CD14-positive monocyte (primary cell): ENCODE data around the gene HIVEP3. TPM values are rescaled to one million over a fixed set of nuclear protein-coding genes. Genes with fewer than 3 reads are reported as not detected.
A peak's percentile ranks its signal among the peaks of the same experiment; 100 is the strongest.

Source experiments
- DNase-seq, 3 donors: peaks; one replicate each; pipeline ENCODE4 v3.0.0-alpha.2; 2011 to 2022
- H2AFZ ChIP-seq: 2 replicates; pipeline ENCODE4 v1.6.0; 2012; ENCODE audit warnings: mild to moderate bottlenecking, low read depth, low read length, inconsistent platforms; ENCODE audit not compliant: insufficient read depth, poor library complexity, severe bottlenecking
- H3K27ac ChIP-seq, 2 donors: 1 replicate in 1 of 2; 2 replicates in 1 of 2; pipeline ENCODE4 v1.5.1; 2012 to 2013; ENCODE audit warnings: low read length in 2 of 2, control low read depth in 1 of 2, inconsistent platforms in 1 of 2, low read depth in 1 of 2, mild to moderate bottlenecking in 1 of 2
- H3K27me3 ChIP-seq, 2 donors: one replicate each; pipeline versions ENCODE4 v1.6.0 to v1.6.1; 2011 to 2013; ENCODE audit warnings: low read length in 2 of 2; ENCODE audit not compliant: control insufficient read depth in 2 of 2, insufficient read depth in 2 of 2
- H3K36me3 ChIP-seq, 2 donors: replicated peaks in 1 of 2; 1 replicate in 1 of 2; 2 replicates in 1 of 2; pipeline versions ENCODE4 v1.5.1 to v1.6.1; 2012 to 2013; ENCODE audit warnings: low read length in 2 of 2, control low read depth in 1 of 2, inconsistent platforms in 1 of 2, mild to moderate bottlenecking in 1 of 2; ENCODE audit not compliant: insufficient read depth in 2 of 2, control insufficient read depth in 1 of 2
- H3K4me1 ChIP-seq, 2 donors: 1 replicate in 1 of 2; 2 replicates in 1 of 2; pipeline versions ENCODE4 v1.5.1 to v1.6.1; 2012 to 2013; ENCODE audit warnings: low read length in 2 of 2, control low read depth in 1 of 2, inconsistent platforms in 1 of 2, mild to moderate bottlenecking in 1 of 2, moderate library complexity in 1 of 2; ENCODE audit not compliant: insufficient read depth in 2 of 2, control insufficient read depth in 1 of 2
- H3K4me2 ChIP-seq: replicated peaks from 2 replicates; pipeline ENCODE3; 2012; ENCODE audit warnings: low read length, moderate library complexity, mild to moderate bottlenecking; ENCODE audit not compliant: poor library complexity, severe bottlenecking; ENCODE audit errors: extremely low read depth
- H3K4me3 ChIP-seq, 3 experiments: fragments of 200-600 bp in 1 of 3; sonication (generic) in 1 of 3; replicated peaks in 1 of 3; 1 replicate in 2 of 3; 2 replicates in 1 of 3; pipeline ENCODE4 v1.5.1; 2011 to 2013; ENCODE audit warnings: low read length in 3 of 3, mild to moderate bottlenecking in 3 of 3, control low read depth in 2 of 3, low read depth in 2 of 3, inconsistent platforms in 1 of 3, moderate library complexity in 1 of 3
- H3K79me2 ChIP-seq: 2 replicates; pipeline ENCODE4 v1.6.0; 2012; ENCODE audit warnings: mild to moderate bottlenecking, control low read depth, inconsistent platforms, low read length, moderate library complexity; ENCODE audit not compliant: insufficient read depth
- H3K9ac ChIP-seq: 2 replicates; pipeline ENCODE4 v1.6.0; 2017; ENCODE audit warnings: low read length, mild to moderate bottlenecking; ENCODE audit not compliant: insufficient read depth, poor library complexity, severe bottlenecking
- H3K9me3 ChIP-seq, 2 donors: replicated peaks in 1 of 2; 1 replicate in 1 of 2; 2 replicates in 1 of 2; pipeline versions ENCODE4 v1.5.1 to v1.6.1; 2012 to 2013; ENCODE audit warnings: low read length in 2 of 2, control low read depth in 1 of 2; ENCODE audit not compliant: control insufficient read depth in 1 of 2, insufficient read depth in 1 of 2
- H4K20me1 ChIP-seq: 2 replicates; pipeline ENCODE4 v1.6.0; 2012; ENCODE audit warnings: mild to moderate bottlenecking, low read length, control low read depth, moderate library complexity; ENCODE audit not compliant: insufficient read depth
- H3K27ac Mint-ChIP-seq, 7 donors: one replicate each; pipeline ENCODE4 v1.8.0; 2020; ENCODE audit warnings: mild to moderate bottlenecking in 7 of 7, mixed read lengths in 7 of 7, moderate library complexity in 6 of 7, inconsistent platforms in 2 of 7
- H3K27me3 Mint-ChIP-seq, 3 donors: one replicate each; pipeline ENCODE4 v1.8.0; 2021 to 2022; ENCODE audit warnings: low read depth in 3 of 3, mild to moderate bottlenecking in 3 of 3, mixed read lengths in 3 of 3, moderate library complexity in 3 of 3, inconsistent platforms in 1 of 3
- H3K36me3 Mint-ChIP-seq, 2 donors: one replicate each; pipeline ENCODE4 v1.8.0; 2020; ENCODE audit warnings: mixed read lengths in 2 of 2, inconsistent platforms in 1 of 2, mild to moderate bottlenecking in 1 of 2
- H3K4me1 Mint-ChIP-seq: one replicate; pipeline ENCODE4 v1.8.0; 2020; ENCODE audit warnings: mild to moderate bottlenecking, mixed read lengths
- H3K4me3 Mint-ChIP-seq, 2 donors: one replicate each; pipeline ENCODE4 v1.8.0; 2020; ENCODE audit warnings: mild to moderate bottlenecking in 2 of 2, mixed read lengths in 2 of 2, moderate library complexity in 1 of 2
- H3K9me3 Mint-ChIP-seq, 7 donors: one replicate each; pipeline ENCODE4 v1.8.0; 2020 to 2022; ENCODE audit warnings: mixed read lengths in 7 of 7, mild to moderate bottlenecking in 6 of 7, moderate library complexity in 6 of 7, inconsistent platforms in 2 of 7
- whole genome bisulfite sequencing: methylation state at CpG from one replicate; pipeline ENCODE4 v1.1.5; 2013; ENCODE audit warnings: missing lambda C conversion rate; ENCODE audit not compliant: insufficient coverage; 5-methylcytosine and 5-hydroxymethylcytosine counted together
- intact Hi-C, 2 donors: fragments of 100-400 bp; cut with micrococcal nuclease; formaldehyde crosslinking; loops; one replicate each; pipeline versions ENCODE4 v1.15.0 to v1.15.1; 2023
- polyA plus RNA-seq, 3 donors: library from polyadenylated mRNA; depleted of rRNA in 1 of 3; unstranded in 2 of 3; stranded (reverse) in 1 of 3; fragments of 300-500 nt in 2 of 3; fragments of >200 nt in 1 of 3; fragmentation: Illumina TruSeq in 2 of 3; gene quantifications; 1 replicate in 2 of 3; 2 replicates in 1 of 3; pipeline ENCODE4 v1.2.3, GENCODE V29; 2012 to 2021
- TF ChIP-seq, protein P1 (sequence below): fragments of 200-600 bp; IDR thresholded peaks from one replicate; pipeline ENCODE4 v1.8.0; 2022; ENCODE audit warnings: antibody characterized with exemption, mild to moderate bottlenecking

Gene HIVEP3
- polyA plus RNA-seq, 3 donors, result 1.2 to 3.7 (median 1.8) TPM

DNA sequence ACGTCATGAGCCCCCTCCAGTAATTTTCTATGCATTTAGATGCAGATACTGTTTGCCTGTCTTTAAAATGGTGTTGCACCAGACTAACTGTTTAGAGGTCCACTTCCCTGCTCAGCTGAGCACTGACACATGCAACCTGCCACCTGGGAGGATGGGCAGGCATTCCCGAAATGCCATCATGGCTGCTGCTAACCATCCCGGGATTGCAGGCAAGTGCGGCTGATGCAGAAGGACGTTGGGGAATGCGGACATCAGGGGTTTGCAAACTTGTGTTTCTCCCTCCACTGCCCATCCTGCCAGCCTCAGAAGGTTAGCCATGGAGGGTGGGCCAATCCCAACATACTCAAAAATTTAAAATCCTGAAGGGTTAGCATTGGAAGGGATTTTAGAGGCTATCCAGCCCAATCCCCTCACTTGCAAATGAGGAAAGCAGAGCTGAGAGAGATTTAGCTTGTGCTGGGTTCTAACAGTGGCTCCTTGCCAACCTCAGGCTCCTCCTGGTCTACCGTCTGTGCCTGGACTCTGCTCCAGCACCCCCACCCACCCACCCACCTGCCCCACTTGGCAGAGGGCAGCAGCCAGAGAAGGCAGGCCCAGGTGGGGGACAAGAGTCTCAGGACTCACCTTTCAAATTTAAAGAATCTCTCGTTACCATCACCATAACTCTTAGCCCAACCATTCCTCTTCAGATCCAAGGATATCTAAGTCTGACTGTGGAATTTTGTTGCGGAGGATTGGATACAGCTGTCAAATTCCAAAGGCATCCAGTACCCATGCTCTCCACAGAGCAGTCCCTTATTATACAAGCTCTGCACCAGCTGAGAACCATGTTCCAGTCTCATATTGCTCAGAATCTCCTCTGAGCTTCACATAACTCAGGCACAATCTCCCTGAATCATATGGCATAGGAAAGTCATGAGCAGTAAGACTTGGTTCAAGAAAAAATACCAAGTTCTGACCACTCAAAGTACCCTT, 34.2 kb downstream of the HIVEP3 start:
- Histone ChIP-seq H3K9me3 (no peaks in the 10 kb centered on the region), H3K4me3 (no peak overlapping the region), H3K79me2 (no peaks in the 10 kb centered on the region), H4K20me1 (no peaks in the 10 kb centered on the region), H3K36me3 (no peaks in the 10 kb centered on the region), H2AFZ (no peak overlapping the region), H3K27me3 (no peaks in the 10 kb centered on the region), H3K27ac (no peak overlapping the region), H3K4me1 (no peaks in the 10 kb centered on the region), H3K4me2 (no peak overlapping the region), H3K9ac (no peak overlapping the region)
- Mint-ChIP-seq H3K27ac (peak overlapping the region in 2 of 7 donors; percentile 48 to 68), H3K36me3 (no peaks in the 10 kb centered on the region), H3K27me3 (peaks cover 0 to 3% (median 0%) of the 10 kb centered on the region in 3 donors), H3K4me3 (no peak overlapping the region), H3K4me1 (peaks cover 4% of the 10 kb centered on the region), H3K9me3 (no peaks in the 10 kb centered on the region)
- TF ChIP-seq, protein P1, sequence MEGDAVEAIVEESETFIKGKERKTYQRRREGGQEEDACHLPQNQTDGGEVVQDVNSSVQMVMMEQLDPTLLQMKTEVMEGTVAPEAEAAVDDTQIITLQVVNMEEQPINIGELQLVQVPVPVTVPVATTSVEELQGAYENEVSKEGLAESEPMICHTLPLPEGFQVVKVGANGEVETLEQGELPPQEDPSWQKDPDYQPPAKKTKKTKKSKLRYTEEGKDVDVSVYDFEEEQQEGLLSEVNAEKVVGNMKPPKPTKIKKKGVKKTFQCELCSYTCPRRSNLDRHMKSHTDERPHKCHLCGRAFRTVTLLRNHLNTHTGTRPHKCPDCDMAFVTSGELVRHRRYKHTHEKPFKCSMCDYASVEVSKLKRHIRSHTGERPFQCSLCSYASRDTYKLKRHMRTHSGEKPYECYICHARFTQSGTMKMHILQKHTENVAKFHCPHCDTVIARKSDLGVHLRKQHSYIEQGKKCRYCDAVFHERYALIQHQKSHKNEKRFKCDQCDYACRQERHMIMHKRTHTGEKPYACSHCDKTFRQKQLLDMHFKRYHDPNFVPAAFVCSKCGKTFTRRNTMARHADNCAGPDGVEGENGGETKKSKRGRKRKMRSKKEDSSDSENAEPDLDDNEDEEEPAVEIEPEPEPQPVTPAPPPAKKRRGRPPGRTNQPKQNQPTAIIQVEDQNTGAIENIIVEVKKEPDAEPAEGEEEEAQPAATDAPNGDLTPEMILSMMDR, result no peak
- intact Hi-C loops, result no loop called here
- 100% methylated on average over 3 of the region's 9 CpGs for WGBS
- no peak for DNase-seq

DNA sequence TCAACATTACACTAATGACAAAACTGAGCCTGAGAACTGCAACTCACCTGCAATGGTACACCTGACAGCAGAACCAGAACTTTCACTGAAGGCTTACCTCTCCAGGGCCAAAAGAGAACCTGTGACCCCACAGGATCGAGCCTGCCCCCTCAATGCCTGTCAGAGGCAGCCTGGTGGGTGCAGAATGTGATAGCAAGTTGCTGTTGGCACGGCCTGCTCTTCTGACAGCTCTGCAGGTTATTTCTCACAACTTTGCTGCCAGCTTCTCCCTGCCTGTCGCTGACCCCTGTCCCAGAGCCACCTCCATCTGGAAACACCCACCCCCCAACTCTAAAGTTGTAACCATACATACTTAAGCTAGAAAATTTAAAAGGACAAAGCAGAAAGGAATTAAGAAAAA, 35.2 kb downstream of the HIVEP3 start:
- Histone ChIP-seq H3K4me2 (no peak overlapping the region), H3K4me1 (no peaks in the 10 kb centered on the region), H3K27me3 (no peaks in the 10 kb centered on the region), H2AFZ (no peak overlapping the region), H4K20me1 (no peaks in the 10 kb centered on the region), H3K9ac (no peak overlapping the region), H3K79me2 (no peaks in the 10 kb centered on the region), H3K36me3 (no peaks in the 10 kb centered on the region), H3K27ac (no peak overlapping the region), H3K4me3 (no peak overlapping the region), H3K9me3 (no peaks in the 10 kb centered on the region)
- Mint-ChIP-seq H3K27me3 (peaks cover 0 to 3% (median 0%) of the 10 kb centered on the region in 3 donors), H3K36me3 (no peaks in the 10 kb centered on the region), H3K27ac (no peak overlapping the region), H3K4me1 (peaks cover 4% of the 10 kb centered on the region), H3K4me3 (no peak overlapping the region), H3K9me3 (no peaks in the 10 kb centered on the region)
- WGBS, result 50% methylated on average over 2 of the region's 3 CpGs
- TF ChIP-seq, protein P1, result no peak
- no peak for DNase-seq
- intact Hi-C loops, result no loop called here
